ENCODE measurements around the gene C3AR1.
"Not testable (repeated sequence)": the region's sequence is repeated elsewhere in the genome, so short reads cannot be mapped to it uniquely, and the experiment has no call there.

Gene C3AR1

DNA sequence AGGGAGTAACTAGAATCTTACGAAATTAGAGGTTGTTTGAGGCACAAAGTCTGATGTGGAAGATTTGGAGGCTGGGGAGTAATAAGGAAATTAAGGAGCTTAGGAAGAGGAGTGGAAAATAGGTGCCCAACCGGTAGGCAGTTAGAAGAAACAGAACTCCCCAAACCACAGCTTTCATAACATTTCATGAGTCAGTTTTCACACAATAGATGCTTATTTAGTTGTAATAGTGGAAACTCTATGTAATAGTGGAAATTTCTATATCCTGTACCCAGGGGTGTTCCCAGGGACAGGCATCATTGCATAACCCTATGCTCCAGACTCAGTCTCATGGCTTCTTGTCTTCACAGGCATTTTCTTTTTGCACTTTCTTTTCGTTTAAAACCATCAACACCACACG, 8.3 kb downstream of the C3AR1 start:
- DNase-seq (ENCODE audit: low spot score) = no peak

- DNase-seq (ENCODE audit: low spot score) = no peak
These were observed 8.9 kb downstream of the C3AR1 start for GRCh38 chr12:8057306-8057705.

- DNase-seq (ENCODE audit: low spot score) = no peak
These were observed 11.3 kb downstream of the C3AR1 start for GRCh38 chr12:8054816-8055215.

DNA sequence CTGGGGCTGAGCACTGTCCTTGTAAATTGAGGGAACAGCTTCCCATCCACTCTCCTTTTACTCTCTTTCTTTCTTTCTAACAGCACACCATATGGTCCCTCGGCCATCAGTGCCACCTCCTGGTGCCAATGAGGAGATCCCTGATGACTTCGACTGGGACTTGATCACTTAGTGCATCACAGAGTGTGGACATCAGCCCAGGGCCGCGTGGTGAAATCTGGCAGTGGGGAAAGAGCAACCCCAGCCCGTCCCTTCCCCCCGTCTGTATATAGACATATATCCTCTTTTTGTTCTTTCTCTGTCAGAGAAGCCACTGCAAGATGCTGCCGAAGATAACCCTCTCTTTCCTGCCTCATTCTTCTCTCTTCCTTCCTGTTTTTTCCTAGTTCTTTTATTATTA, 13.5 kb downstream of the C3AR1 start:
- no peak for DNase-seq (ENCODE audit: low spot score)

DNA sequence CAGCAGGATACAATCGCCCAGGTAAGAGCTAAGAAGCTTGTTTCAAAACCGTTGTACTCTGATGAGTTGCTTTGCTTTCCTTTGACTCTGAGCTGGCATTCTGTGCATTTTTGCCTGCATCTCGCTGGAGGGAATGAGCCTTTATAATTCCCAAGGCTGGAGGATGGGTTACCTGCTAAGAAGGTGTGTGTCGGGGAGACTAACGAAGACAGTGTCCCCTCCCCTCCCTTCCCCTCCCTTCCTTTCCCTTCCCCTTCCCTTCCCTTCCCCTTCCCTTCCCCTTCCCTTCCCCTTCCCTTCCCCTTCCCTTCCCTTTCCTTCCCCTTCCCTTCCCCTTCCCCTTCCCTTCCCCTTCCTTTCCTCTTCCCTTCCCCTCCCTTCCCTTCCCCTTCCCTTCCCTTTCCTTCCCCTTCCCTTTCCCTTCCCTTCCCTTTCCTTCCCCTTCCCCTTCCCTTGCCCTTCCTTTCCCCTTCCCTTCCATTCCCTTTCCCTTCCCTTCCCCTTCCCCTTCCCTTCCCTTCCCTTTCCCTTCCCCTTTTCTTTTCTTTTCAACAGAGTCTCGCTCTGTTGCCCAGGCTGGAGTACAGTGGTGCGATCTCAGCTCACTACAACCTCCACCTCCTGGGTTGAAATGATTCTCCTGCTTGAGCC, 15.4 kb downstream of the C3AR1 start:
- no peak for DNase-seq (ENCODE audit: low spot score)

DNA sequence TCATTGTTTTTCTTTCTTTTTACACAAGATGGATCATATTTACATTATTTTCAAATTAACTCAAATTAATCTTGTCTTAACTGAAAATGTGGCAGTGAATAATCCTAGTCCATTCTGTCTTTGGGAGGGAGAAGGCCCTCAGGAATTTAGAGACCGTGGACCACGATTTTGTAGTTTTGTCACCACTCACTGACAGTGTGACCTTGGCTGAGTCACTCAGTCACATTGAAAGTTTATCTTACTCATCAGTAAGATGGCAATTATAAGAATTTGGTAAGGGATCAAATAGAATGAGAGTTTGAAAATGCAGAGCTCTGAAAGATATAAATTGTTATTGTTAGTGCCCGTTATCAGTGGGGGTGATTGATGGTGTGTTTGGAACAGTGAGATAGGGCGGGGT, 17.3 kb downstream of the C3AR1 start:
- DNase-seq (ENCODE audit: low spot score) = no peak

DNA sequence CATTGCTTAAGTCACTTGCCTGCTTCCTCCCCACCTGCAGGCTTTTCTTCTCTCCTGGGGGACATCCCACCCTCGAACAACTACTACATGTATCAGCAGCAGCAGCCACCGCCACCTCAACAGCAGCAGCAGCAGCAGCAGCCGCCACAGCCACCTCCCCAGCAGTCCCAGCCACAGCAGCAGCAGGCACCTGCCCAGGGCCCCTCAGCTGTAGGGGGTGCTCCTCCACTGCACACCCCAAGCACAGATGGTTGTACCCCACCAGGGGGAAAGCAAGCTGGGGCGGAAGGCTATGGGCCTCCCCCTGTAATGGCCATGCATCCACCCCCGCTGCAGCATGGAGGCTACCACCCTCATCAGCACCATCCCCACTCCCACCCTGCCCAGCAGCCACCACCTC, 18.3 kb downstream of the C3AR1 start:
- DNase-seq (ENCODE audit: low spot score) = no peak

GRCh38 chr12:8045952-8046944, 19.9 kb downstream of the C3AR1 start:
- peak; percentile 83 for DNase-seq (ENCODE audit: low spot score)

DNA sequence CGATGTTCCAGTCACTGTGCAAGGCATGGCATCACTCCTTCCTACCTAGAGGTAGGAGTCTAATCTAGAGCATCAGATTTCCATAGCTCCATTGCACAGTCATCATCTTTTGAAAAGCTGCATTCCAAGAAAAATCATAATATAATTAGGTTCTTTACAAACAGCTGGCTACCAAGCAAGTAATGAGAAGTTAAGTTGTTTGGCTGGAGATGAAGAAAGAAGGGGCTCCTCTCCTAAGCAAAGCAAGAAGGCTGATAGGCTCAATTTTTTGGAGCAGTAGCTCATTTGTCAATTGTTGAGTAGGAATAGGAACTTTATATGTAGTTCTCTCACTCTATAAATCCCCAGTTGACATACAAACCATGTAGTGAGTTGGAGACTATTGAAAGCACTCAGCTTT, 25.4 kb downstream of the C3AR1 start:
- DNase-seq (ENCODE audit: low spot score) = no peak

GRCh38 chr12:8038659-8039114, 27.5 kb downstream of the C3AR1 start:
- DNase-seq (ENCODE audit: low spot score) = no peak

DNA sequence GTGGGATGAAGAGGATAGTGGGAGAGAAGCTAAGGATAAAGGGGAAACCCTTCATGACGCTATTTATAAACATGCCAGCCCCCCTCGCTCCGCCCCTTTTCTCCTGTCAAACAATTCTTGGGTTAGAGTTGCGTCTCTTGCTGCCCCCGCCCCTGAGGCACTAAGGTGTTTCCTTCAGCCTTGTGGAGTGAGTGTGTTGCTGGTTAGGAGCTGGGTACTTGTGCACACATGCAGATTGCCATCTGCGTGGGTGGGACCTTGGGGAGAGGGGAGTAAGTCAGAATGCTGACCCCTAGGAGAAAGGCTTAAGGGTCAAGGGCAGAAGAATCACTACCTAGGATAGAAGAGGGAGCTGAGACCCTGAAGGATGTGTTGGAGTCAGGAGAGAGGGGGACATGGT, 28.2 kb downstream of the C3AR1 start:
- DNase-seq (ENCODE audit: low spot score) = no peak

DNA sequence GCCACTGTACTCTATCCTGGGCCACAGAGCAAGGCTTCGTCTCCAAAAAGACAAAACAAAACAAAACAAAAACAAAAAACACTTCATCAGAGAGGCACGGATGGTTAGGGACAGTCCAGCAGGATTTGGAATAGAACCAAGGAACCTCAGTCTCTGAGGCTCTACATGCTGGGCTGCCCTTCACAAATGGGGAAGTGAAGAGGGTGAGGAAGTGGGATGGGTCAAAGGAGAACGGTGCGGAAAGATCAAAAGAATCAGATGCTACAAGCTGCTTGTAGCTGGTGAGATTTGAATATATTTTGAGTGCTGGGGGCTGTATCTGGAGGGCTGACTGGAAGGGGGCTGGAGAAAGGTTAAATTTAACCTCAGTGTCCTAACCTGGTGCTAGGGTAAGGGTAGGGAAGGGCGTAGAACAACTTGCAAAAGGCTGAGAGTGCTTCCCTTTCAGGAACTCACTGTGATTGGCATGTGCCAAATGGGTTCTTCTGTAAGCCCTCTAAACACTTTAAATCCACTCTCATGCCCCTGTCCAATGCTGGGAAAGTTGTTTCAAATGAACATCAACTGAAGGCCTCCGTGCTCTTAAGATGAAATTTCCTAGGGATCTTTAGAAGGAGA, 29.0 kb downstream of the C3AR1 start:
- DNase-seq (ENCODE audit: low spot score) = peak; percentile 53

DNA sequence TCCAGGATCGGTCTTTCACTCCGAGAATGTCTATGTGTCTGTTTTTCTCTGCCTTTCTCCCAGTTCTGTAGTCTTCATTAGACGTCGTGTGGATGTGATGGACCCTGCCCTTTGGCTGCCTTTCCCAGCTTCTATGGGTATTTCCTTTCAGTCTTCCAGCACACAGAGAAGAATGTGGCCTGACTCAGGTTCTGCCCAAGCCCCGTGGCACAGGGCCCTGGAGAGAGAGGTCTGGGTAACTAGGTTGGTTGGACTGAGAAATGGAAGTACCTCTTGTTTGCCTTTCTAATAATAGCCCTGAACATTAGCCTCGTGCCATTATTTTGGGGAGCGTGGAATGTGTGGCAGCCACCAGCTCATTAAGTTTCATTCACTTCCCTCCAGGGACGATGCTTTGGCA, 29.8 kb downstream of the C3AR1 start:
- no peak for DNase-seq (ENCODE audit: low spot score)

GRCh38 chr12:8035440-8036010, 30.6 kb downstream of the C3AR1 start:
- DNase-seq (ENCODE audit: low spot score) = no peak

- no peak for DNase-seq (ENCODE audit: low spot score)
These were observed 31.4 kb downstream of the C3AR1 start for GRCh38 chr12:8034802-8035201.

DNA sequence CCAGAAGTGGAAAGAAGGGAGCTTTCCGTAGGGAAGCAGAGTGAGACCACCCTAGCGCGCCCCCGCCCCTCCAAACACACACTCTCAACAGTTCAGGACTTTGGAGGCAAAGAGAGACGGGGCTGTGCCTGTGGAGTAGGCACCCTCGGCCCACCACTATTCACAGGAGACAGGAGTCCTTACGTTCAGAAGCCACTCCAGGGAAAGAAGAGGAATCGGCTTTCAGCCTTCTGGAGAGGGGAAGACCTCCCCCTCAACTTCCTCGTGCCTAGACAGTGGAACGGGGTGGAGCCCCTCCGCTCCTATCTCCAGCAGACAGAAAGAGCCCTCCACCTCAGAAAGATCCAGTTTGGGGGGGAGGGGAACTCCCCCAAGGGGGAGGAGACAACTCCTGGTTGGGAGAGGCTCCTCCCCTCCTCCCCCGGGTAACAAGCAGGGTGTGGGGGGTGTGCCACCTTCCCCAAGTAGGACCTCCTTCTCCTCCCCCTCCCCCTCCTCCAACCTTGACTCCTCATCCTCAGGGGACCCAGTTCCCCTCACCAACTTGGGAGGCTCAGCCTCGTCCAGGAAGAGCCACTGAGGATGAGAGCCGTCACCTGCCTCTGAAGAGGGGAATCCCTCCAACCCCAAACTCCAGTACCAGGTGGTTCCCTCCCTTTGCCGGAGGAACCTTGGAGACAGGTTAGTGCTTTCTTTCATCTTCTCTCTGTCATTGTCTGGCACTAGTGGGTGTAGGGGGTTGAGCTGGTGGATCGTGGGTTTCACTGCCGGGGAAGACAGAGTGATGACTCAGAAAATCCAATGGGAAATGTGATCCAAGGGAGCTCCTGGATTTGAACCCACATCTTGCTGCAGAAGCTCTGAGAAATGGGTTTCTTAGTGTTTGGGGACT, 32.8 kb downstream of the C3AR1 start:
- peak; percentile 44 for DNase-seq (ENCODE audit: low spot score)

DNA sequence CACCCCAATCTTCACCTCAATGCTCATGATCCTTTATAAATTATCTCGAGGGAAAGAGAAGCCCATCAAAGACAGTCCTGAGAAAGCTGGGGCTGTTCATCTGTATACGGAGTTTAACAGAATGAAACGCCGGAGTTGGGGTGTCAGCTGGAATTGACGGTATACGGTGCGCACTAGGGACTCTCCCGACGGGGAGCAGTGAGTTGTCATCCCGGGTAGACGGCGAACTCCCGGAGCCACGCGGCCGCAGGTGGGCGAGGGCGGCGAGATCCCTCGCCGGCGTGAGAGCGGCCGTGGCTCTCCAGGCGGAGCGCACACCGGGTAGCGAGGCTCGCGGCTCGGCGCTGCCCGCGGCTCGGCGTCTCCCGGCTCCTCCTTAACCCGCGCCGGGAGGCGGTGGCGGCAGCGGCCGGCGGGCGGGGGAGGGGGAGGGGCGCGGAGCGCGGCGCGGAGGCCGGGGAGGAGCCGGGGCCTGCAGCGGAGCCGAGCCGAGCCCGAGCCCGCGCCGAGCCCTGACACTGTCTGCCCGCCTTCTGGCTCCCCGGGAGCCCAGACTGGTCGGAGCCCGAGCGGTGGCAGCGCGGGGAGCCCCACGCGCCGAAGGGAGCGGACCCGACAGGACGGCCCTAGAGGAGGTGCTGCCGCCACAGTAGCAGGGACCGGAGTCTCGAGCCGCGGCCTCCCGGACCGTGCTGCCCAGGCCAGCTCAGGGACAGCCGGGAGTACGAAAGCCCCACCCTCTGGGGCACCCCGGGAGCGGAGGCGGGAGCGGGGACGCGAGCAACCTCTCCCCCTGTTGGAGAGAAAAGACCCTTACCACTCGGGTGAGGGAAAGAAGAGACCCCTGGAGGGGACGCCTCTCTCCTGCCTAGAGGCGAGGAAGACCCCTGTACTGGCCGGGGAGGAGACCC, 33.7 kb downstream of the C3AR1 start, which contains the start of gene FOXJ2:
FOXJ2 (plus strand) TSS at position 475 of the 911 bp plus-strand sequence. CDS start 7,117 bp downstream, outside the sequence.
- DNase-seq (ENCODE audit: low spot score) = peak; percentile 76

- no peak for DNase-seq (ENCODE audit: low spot score)
These were observed 34.3 kb downstream of the C3AR1 start for GRCh38 chr12:8031872-8032241.

- not testable (repeated sequence) for DNase-seq (ENCODE audit: low spot score)
These were observed 35.1 kb downstream of the C3AR1 start for GRCh38 chr12:8031017-8031416.

GRCh38 chr12:8030189-8030588, 36.0 kb downstream of the C3AR1 start:
- no peak for DNase-seq (ENCODE audit: low spot score)
